Left lung (tissue), 10 donors: ENCODE results near the gene NEURL4. TPM values are rescaled to one million over a fixed set of nuclear protein-coding genes. Genes with fewer than 3 reads are reported as not detected.

ENCODE experiments used
- ATAC-seq: fragments of 200-7000 bp; cut with Tn5 transposase; one replicate; pipeline ENCODE4 v1.9.1; 2020; ENCODE audit warnings: moderate library complexity
- DNase-seq, 4 donors: peaks; one replicate each; pipeline ENCODE4 v3.0.0-alpha.2; 2013 to 2020
- H3K27ac ChIP-seq, 2 donors: fragments of 200-600 bp; sonication (generic) in 1 of 2; one replicate each; pipeline versions ENCODE4 v1.5.0 to v1.8.0; 2020 to 2021
- H3K27me3 ChIP-seq, 2 donors: fragments of 200-600 bp; sonication (generic) in 1 of 2; one replicate each; pipeline versions ENCODE4 v1.5.0 to v1.8.0; 2020 to 2021
- H3K36me3 ChIP-seq, 2 donors: fragments of 200-600 bp; sonication (generic) in 1 of 2; one replicate each; pipeline versions ENCODE4 v1.5.0 to v1.8.0; 2020 to 2021
- H3K4me1 ChIP-seq, 2 donors: fragments of 200-600 bp; one replicate each; pipeline ENCODE4 v1.8.0; 2021
- H3K4me3 ChIP-seq, 2 donors: fragments of 200-600 bp; sonication (generic) in 1 of 2; one replicate each; pipeline versions ENCODE4 v1.5.0 to v1.8.0; 2020 to 2021; ENCODE audit warnings: mild to moderate bottlenecking in 1 of 2
- H3K9me3 ChIP-seq, 2 donors: fragments of 200-600 bp; sonication (generic) in 1 of 2; one replicate each; pipeline versions ENCODE4 v1.5.0 to v1.8.0; 2020 to 2021
- CTCF ChIP-seq, 2 donors: fragments of 200-600 bp; sonication (generic) in 1 of 2; IDR thresholded peaks; one replicate each; pipeline versions ENCODE4 v1.5.0 to v1.8.0; 2021; ENCODE audit warnings: antibody characterized with exemption in 2 of 2
- intact Hi-C, 2 donors: fragments of 100-400 bp; cut with DNase I; formaldehyde crosslinking; loops; one replicate each; pipeline versions ENCODE4 v1.11.2 to v1.14.2; 2022
- polyA plus RNA-seq, 6 donors: library from polyadenylated mRNA; unstranded; fragments of 120-200 nt; gene quantifications; one replicate each; pipeline ENCODE4 v1.2.1, GENCODE V29; 2013; ENCODE audit not compliant: insufficient read length in 6 of 6
- total RNA-seq, 2 donors: library from RNA; stranded (reverse); fragmentation: NEBNext Ultra II Directional; extraction: Animal tissue kit (Norgen Biotek cat#: 25700); gene quantifications; one replicate each; pipeline ENCODE4 v1.2.1, GENCODE V29; 2021
- donor health status: DM: no; HTN: yes; CAD: no.
- donor health status: DM: no; HTN: no; CAD: no.

Gene NEURL4
- total and polyA plus RNA-seq, 8 donors: 22.2 to 36.8 (median 28.5) TPM

DNA sequence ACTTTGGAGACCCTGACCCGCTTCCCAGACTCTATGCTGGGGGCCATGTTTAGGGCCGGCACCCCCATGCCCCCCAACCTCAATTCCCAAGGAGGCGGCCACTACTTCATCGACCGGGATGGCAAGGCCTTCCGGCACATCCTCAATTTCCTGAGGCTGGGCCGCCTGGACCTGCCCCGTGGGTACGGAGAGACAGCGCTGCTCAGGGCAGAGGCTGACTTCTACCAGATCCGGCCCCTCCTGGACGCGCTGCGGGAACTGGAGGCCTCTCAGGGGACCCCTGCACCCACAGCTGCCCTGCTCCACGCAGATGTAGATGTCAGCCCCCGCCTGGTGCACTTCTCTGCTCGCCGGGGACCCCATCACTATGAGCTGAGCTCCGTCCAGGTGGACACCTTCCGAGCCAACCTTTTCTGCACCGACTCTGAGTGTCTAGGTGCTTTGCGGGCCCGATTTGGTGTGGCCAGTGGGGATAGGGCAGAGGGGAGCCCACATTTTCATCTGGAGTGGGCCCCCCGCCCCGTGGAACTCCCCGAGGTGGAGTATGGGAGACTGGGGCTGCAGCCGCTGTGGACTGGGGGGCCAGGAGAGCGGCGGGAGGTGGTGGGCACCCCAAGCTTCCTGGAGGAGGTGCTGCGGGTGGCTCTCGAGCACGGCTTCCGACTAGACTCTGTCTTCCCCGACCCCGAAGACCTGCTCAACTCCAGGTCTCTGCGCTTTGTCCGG is 23.9 kb upstream of the NEURL4 start:
- ATAC-seq: no peak
- Histone ChIP-seq H3K27me3 (no peaks in the 10 kb centered on the region), H3K9me3 (no peaks in the 10 kb centered on the region), H3K27ac (peak overlapping the region in 1 of 2 donors; percentile 97), H3K4me3 (peak overlapping the region in 1 of 2 donors; percentile 90), H3K36me3 (peaks cover 0 to 8% of the 10 kb centered on the region in 2 donors), H3K4me1 (peaks cover 19 to 58% of the 10 kb centered on the region in 2 donors)
- intact Hi-C loops: loop anchor here in 1 of 2 donors (10.0 kb wide), 1 partner anchor 82 kb away; the partner anchor contains the start of genes FGF11 and TMEM102
- DNase-seq: peak in 1 of 4 donors; percentile 76
- TF ChIP-seq CTCF (IDR thresholded peaks at IDR 0.05): no peak

GRCh38 chr17:7352503-7352889 is 23.4 kb upstream of the NEURL4 start:
- H3K27ac ChIP-seq: peak overlapping the region; percentile 92 to 97
- no peaks in the 10 kb centered on the region for H3K9me3 ChIP-seq
- no peak for ATAC-seq
- intact Hi-C loops: loop anchor here in 1 of 2 donors (10.0 kb wide), 1 partner anchor 82 kb away; the partner anchor contains the start of genes FGF11 and TMEM102
- H3K36me3 ChIP-seq: peaks cover 0 to 14% of the 10 kb centered on the region in 2 donors
- no peaks in the 10 kb centered on the region for H3K27me3 ChIP-seq
- peak in 1 of 2 donors; percentile 39 for TF ChIP-seq CTCF (IDR thresholded peaks at IDR 0.05)
- H3K4me1 ChIP-seq: peaks cover 19 to 58% of the 10 kb centered on the region in 2 donors
- DNase-seq: no peak
- peak overlapping the region; percentile 50 to 90 for H3K4me3 ChIP-seq

- H3K4me1 ChIP-seq: peaks cover 19 to 58% of the 10 kb centered on the region in 2 donors
- ATAC-seq (peak; percentile 82), DNase-seq (peak; percentile 85 to 96 (median 90))
- no peaks in the 10 kb centered on the region for H3K9me3 ChIP-seq
- H3K36me3 ChIP-seq: peaks cover 0 to 20% of the 10 kb centered on the region in 2 donors
- H3K27ac ChIP-seq: peak within 1 kb of the TSS; percentile 92 to 97
- intact Hi-C loops: loop anchor here in 1 of 2 donors (10.0 kb wide), 1 partner anchor 83 kb away; the partner anchor contains the start of genes FGF11 and TMEM102
- no peaks in the 10 kb centered on the region for H3K27me3 ChIP-seq
- TF ChIP-seq CTCF (IDR thresholded peaks at IDR 0.05): no peak
- H3K4me3 ChIP-seq: peak within 1 kb of the TSS; percentile 50 to 90
These were observed 22.7 kb upstream of the NEURL4 start, which contains the start of gene KCTD11 for GRCh38 chr17:7351665-7352502. KCTD11 (plus strand) TSS chr17:7352162.

GRCh38 chr17:7348478-7349242 is 19.5 kb upstream of the NEURL4 start:
- DNase-seq (peak in 1 of 4 donors; percentile 76), ATAC-seq (no peak)
- Histone ChIP-seq H3K27me3 (peaks cover 0 to 6% of the 10 kb centered on the region in 2 donors), H3K4me3 (no peak overlapping the region), H3K27ac (no peak overlapping the region), H3K9me3 (no peaks in the 10 kb centered on the region), H3K36me3 (peaks cover 0 to 37% of the 10 kb centered on the region in 2 donors), H3K4me1 (peaks cover 19 to 36% of the 10 kb centered on the region in 2 donors)
- no peak for TF ChIP-seq CTCF (IDR thresholded peaks at IDR 0.05)
- intact Hi-C loops: no loop called here
